Measurements from ENCODE around the gene CYFIP2. TPM values are rescaled to one million over a fixed set of nuclear protein-coding genes. Genes with fewer than 3 reads are reported as not detected.

Gene CYFIP2
- total RNA-seq, 1 donor from 2014 or later, result 82.9 TPM

DNA sequence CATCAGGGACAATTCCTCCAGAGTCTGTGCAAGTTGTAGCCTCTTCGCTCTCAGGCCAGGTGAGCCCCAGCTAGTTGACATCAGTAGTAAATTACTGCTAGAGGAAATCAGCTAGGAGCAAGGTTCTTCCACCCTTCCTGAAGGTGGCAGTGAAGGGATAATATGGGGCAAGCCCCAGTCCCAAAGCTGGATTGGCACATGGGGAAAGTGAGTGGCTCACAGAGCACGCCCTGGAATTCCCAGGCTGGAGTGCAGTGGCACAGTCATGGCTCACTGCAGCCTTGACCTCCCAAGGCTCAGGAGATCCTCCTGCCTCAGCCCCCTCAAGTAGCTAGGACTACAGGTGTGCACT lies 82.1 kb downstream of the CYFIP2 start:
- H3K9me3 Mint-ChIP-seq, result peaks cover 11% of the 10 kb centered on the region
- peaks cover 2% of the 10 kb centered on the region for H3K4me1 Mint-ChIP-seq
- TF ChIP-seq, protein P1, sequence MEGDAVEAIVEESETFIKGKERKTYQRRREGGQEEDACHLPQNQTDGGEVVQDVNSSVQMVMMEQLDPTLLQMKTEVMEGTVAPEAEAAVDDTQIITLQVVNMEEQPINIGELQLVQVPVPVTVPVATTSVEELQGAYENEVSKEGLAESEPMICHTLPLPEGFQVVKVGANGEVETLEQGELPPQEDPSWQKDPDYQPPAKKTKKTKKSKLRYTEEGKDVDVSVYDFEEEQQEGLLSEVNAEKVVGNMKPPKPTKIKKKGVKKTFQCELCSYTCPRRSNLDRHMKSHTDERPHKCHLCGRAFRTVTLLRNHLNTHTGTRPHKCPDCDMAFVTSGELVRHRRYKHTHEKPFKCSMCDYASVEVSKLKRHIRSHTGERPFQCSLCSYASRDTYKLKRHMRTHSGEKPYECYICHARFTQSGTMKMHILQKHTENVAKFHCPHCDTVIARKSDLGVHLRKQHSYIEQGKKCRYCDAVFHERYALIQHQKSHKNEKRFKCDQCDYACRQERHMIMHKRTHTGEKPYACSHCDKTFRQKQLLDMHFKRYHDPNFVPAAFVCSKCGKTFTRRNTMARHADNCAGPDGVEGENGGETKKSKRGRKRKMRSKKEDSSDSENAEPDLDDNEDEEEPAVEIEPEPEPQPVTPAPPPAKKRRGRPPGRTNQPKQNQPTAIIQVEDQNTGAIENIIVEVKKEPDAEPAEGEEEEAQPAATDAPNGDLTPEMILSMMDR (IDR thresholded peaks at IDR 0.05; ENCODE audit: unreplicated experiment), result no peak
- H3K36me3 Mint-ChIP-seq, result peaks cover 23% of the 10 kb centered on the region
- DNase-seq (ENCODE audit: low spot score in 2 of 2, unreplicated experiment in 2 of 2), result no peak
- H3K27me3 Mint-ChIP-seq (ENCODE audit: low read depth), result no peaks in the 10 kb centered on the region
- no peak overlapping the region for H3K27ac Mint-ChIP-seq
- no peak overlapping the region for H3K4me3 Mint-ChIP-seq

DNA sequence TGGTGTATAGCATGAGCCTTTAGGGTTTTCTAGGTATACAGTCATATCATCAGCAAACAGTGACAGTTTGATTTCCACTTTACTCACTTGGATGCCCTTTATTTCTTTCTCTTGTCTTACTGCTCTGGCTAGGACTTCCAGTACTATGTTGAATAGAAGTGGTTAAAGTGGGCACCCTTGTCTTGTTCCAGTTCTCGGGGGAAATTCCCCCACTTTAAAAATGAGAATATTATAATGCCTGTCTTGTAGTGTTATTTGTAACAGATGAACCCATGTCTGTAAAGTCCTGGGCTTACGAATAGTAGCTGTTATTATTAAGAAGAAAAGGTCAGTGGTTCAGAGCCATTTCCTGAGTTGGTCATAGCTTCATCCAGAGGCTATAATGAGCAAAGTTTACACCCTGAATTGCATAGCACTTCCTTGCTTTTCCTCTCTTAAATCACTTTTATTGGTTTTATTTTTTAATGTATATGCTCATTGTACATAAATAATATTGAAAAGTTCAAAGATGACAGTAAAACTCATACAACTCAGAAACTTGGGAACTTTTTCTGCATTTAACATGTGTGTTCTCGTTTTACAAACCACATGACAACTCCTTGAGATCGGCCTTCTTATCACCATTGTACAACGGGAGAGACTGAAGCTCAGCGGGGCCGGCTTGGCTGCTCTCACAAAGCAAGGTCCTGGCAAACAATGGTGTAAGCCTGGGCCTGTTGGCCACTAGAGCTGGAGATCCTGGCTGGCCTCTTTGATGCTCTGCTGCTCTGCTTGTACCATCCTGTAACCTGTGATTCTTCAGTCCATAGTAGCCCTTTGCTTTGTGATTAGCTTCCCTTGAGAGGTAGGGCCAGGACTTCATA lies 85.2 kb downstream of the CYFIP2 start:
- TF ChIP-seq, protein P1 (IDR thresholded peaks at IDR 0.05; ENCODE audit: unreplicated experiment), result no peak
- no peaks in the 10 kb centered on the region for H3K27me3 Mint-ChIP-seq (ENCODE audit: low read depth)
- peaks cover 25% of the 10 kb centered on the region for H3K36me3 Mint-ChIP-seq
- no peak overlapping the region for H3K27ac Mint-ChIP-seq
- H3K9me3 Mint-ChIP-seq, result peaks cover 11% of the 10 kb centered on the region
- peaks cover 2% of the 10 kb centered on the region for H3K4me1 Mint-ChIP-seq
- DNase-seq (ENCODE audit: low spot score in 2 of 2, unreplicated experiment in 2 of 2), result no peak
- no peak overlapping the region for H3K4me3 Mint-ChIP-seq

DNA sequence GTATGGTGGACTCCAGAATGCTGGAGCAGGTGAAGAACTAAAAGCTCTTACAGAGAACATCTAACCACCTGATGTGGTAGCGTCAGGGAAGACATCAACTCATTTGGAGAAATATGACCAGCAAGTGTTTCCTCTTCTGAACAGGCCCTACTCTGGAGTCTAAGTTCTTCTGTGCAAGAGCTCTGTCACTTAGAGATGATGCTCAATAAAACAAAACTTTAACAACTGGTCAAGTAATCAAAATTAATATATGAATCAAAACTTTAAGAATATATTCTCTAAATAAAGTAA lies 85.8 kb downstream of the CYFIP2 start:
- no peak for DNase-seq (ENCODE audit: low spot score in 2 of 2, unreplicated experiment in 2 of 2)
- Mint-ChIP-seq H3K4me1 (peaks cover 2% of the 10 kb centered on the region), H3K27me3 (ENCODE audit: low read depth) (no peaks in the 10 kb centered on the region), H3K9me3 (peaks cover 11% of the 10 kb centered on the region), H3K27ac (no peak overlapping the region), H3K4me3 (no peak overlapping the region), H3K36me3 (peaks cover 25% of the 10 kb centered on the region)
- TF ChIP-seq, protein P1 (IDR thresholded peaks at IDR 0.05; ENCODE audit: unreplicated experiment), result no peak

DNA sequence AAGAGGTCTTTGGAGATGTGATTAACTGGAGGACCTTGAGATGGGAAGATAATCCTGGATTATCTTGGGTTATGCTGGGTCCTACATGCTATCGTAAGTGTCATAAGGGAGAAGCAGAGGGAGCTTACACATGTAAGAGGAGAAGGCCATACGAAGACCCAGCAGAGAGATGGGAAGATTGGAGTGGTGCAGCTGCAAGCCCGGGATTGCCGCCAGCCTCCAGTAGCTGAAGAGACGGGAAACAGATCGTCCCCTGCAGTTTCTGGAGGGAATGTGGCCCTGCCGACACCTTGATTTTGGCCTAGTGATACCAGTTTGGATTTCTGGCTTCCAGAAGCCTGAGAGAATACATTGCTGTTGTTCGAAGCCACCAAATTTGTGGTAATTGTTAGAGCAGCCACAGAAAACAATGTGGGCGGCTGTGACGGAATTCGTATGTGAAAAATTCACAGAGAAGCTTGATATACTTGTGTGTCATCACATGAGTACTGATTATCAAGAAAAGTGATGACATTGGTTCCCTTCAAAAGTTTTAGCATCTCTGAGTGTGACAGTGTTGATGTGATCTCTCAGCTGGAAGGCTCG lies 86.9 kb downstream of the CYFIP2 start:
- Mint-ChIP-seq H3K27ac (no peak overlapping the region), H3K4me1 (no peaks in the 10 kb centered on the region), H3K9me3 (peaks cover 11% of the 10 kb centered on the region), H3K36me3 (peaks cover 27% of the 10 kb centered on the region), H3K27me3 (ENCODE audit: low read depth) (no peaks in the 10 kb centered on the region), H3K4me3 (no peak overlapping the region)
- no peak for DNase-seq (ENCODE audit: low spot score in 2 of 2, unreplicated experiment in 2 of 2)
- TF ChIP-seq, protein P1 (IDR thresholded peaks at IDR 0.05; ENCODE audit: unreplicated experiment), result no peak

DNA sequence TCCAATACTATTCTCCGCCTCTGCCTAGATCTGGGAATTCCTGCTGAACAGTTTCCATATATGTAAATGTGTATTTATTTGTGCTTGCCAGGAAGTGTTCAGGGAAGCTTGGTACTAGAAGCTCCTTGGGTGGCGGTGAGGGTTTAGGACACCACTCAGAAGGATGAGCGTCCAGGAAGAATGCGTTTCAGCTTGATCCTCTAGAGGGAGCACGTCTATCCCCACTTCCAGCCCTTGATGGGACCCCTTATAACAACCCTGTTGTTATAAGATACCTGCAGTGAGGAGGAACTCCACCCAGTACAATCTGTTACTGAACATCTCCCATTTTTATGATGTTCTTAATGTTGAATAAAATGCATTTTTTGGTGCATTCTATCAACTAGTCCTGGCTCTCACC lies 88.9 kb downstream of the CYFIP2 start:
- peaks cover 24% of the 10 kb centered on the region for H3K36me3 Mint-ChIP-seq
- no peaks in the 10 kb centered on the region for H3K4me1 Mint-ChIP-seq
- no peaks in the 10 kb centered on the region for H3K27me3 Mint-ChIP-seq (ENCODE audit: low read depth)
- H3K9me3 Mint-ChIP-seq, result peaks cover 9% of the 10 kb centered on the region
- H3K4me3 Mint-ChIP-seq, result no peak overlapping the region
- DNase-seq (ENCODE audit: low spot score in 2 of 2, unreplicated experiment in 2 of 2), result no peak
- TF ChIP-seq, protein P1 (IDR thresholded peaks at IDR 0.05; ENCODE audit: unreplicated experiment), result no peak
- no peak overlapping the region for H3K27ac Mint-ChIP-seq

Measured in mesothelial cell of epicardium (in vitro differentiated cells).